HG02588 (cell line): ENCODE results near the gene CCN2.
A peak's percentile ranks its signal among the peaks of the same experiment; 100 is the strongest.
"Not testable (repeated sequence)": the region's sequence is repeated elsewhere in the genome, so short reads cannot be mapped to it uniquely, and the experiment has no call there.

Experiments used
- ATAC-seq: cut with Tn5 transposase; IDR thresholded peaks from one replicate; pipeline ENCODE4 v1.9.1; 2021; ENCODE audit warnings: mild to moderate bottlenecking, moderate library complexity; ENCODE audit not compliant: unreplicated experiment

The CCN2 gene

GRCh38 chr6:131910956-131911355 is 40.2 kb downstream of the CCN2 start:
- no peak for ATAC-seq

GRCh38 chr6:131910219-131910589 is 41.0 kb downstream of the CCN2 start:
- ATAC-seq, result peak; percentile 8

- ATAC-seq, result peak; percentile 99
Observed at GRCh38 chr6:131909408-131910218, 41.6 kb downstream of the CCN2 start.

- not testable (repeated sequence) for ATAC-seq
Observed at GRCh38 chr6:131908787-131909186, 42.4 kb downstream of the CCN2 start.

GRCh38 chr6:131903734-131904133 is 47.4 kb downstream of the CCN2 start:
- ATAC-seq, result not testable (repeated sequence)

GRCh38 chr6:131901326-131901873 is 49.8 kb downstream of the CCN2 start:
- not testable (repeated sequence) for ATAC-seq

GRCh38 chr6:131900231-131900630 is 50.9 kb downstream of the CCN2 start:
- no peak for ATAC-seq

GRCh38 chr6:131898718-131899117 is 52.5 kb downstream of the CCN2 start:
- ATAC-seq, result no peak
